Tibial artery (tissue), 4 donors: ENCODE data around the gene AP3S2.
A peak's percentile ranks its signal among the peaks of the same experiment; 100 is the strongest.

ENCODE experiments used
- DNase-seq, 2 donors: peaks; one replicate each; pipeline ENCODE4 v3.0.0-alpha.2; 2019
- H3K27ac ChIP-seq, 2 donors: fragments of 200-600 bp; sonication (generic) in 1 of 2; 1 replicate in 1 of 2; 2 replicates in 1 of 2; pipeline ENCODE4 v1.5.1; 2018 to 2019; ENCODE audit warnings: mild to moderate bottlenecking in 1 of 2
- H3K27me3 ChIP-seq, 2 donors: fragments of 200-600 bp; sonication (generic) in 1 of 2; one replicate each; pipeline versions ENCODE4 v1.5.1 to v1.6.0; 2016 to 2019
- H3K36me3 ChIP-seq, 3 donors: fragments of 200-600 bp; sonication (generic) in 2 of 3; one replicate each; pipeline ENCODE4 v1.5.1; 2016 to 2019; ENCODE audit warnings: mild to moderate bottlenecking in 2 of 3
- H3K4me1 ChIP-seq, 4 donors: fragments of 200-600 bp; sonication (generic) in 2 of 4; 1 replicate in 3 of 4; 2 replicates in 1 of 4; pipeline ENCODE4 v1.5.1; 2016 to 2019
- H3K4me3 ChIP-seq, 2 donors: fragments of 200-600 bp; sonication (generic) in 1 of 2; 1 replicate in 1 of 2; 2 replicates in 1 of 2; pipeline ENCODE4 v1.5.1; 2018 to 2019; ENCODE audit warnings: mild to moderate bottlenecking in 2 of 2
- H3K9me3 ChIP-seq, 3 donors: fragments of 200-600 bp; sonication (generic) in 1 of 3; one replicate each; pipeline ENCODE4 v1.5.1; 2016 to 2019
- CTCF ChIP-seq, 2 experiments: fragments of 200-600 bp in 1 of 2; fragments of 450-650 bp in 1 of 2; IDR thresholded peaks; one replicate each; pipeline ENCODE4 v1.5.1; 2017 to 2019; ENCODE audit warnings: antibody characterized with exemption in 2 of 2, mild to moderate bottlenecking in 1 of 2, moderate library complexity in 1 of 2
- intact Hi-C: fragments of 100-400 bp; cut with DNase I; formaldehyde crosslinking; loops from one replicate; pipeline ENCODE4 v1.15.0; 2023; ENCODE audit warnings: low total_unique reads

Gene AP3S2

GRCh38 chr15:89822611-89822950, 71.2 kb downstream of the AP3S2 start:
- no peaks in the 10 kb centered on the region for H3K9me3 ChIP-seq
- intact Hi-C loops: no loop called here
- no peak overlapping the region for H3K4me3 ChIP-seq
- no peak overlapping the region for H3K27ac ChIP-seq
- H3K27me3 ChIP-seq: peaks cover 0 to 7% of the 10 kb centered on the region in 2 donors
- no peak for TF ChIP-seq CTCF (IDR thresholded peaks at IDR 0.05)
- DNase-seq: no peak
- H3K4me1 ChIP-seq: peaks cover 0 to 11% (median under 1%) of the 10 kb centered on the region in 4 donors
- H3K36me3 ChIP-seq: no peaks in the 10 kb centered on the region

GRCh38 chr15:89822026-89822425, 71.8 kb downstream of the AP3S2 start:
- Histone ChIP-seq H3K9me3 (no peaks in the 10 kb centered on the region), H3K27ac (no peak overlapping the region)

GRCh38 chr15:89820666-89821611, 72.9 kb downstream of the AP3S2 start:
- Histone ChIP-seq H3K27me3 (peaks cover 0 to 23% of the 10 kb centered on the region in 2 donors), H3K4me1 (peaks cover 0 to 7% (median 0%) of the 10 kb centered on the region in 4 donors), H3K4me3 (no peak overlapping the region), H3K27ac (no peak overlapping the region), H3K36me3 (no peaks in the 10 kb centered on the region), H3K9me3 (peaks cover 0 to under 1% (median 0%) of the 10 kb centered on the region in 3 donors)
- intact Hi-C loops: no loop called here
- TF ChIP-seq CTCF (IDR thresholded peaks at IDR 0.05): no peak
- peak in 1 of 2 donors; percentile 67 for DNase-seq

More at GRCh38 chr15:89822026-89822425, 71.8 kb downstream of the AP3S2 start:
- Histone ChIP-seq H3K4me1 (peaks cover 0 to 7% (median 0%) of the 10 kb centered on the region in 4 donors), H3K27me3 (peaks cover 0 to 12% of the 10 kb centered on the region in 2 donors), H3K4me3 (no peak overlapping the region), H3K36me3 (no peaks in the 10 kb centered on the region)
- no peak for DNase-seq
- TF ChIP-seq CTCF (IDR thresholded peaks at IDR 0.05): no peak
- intact Hi-C loops: no loop called here

- no peak for DNase-seq
- H3K27me3 ChIP-seq: peaks cover 0 to 50% of the 10 kb centered on the region in 2 donors
- no peak for TF ChIP-seq CTCF (IDR thresholded peaks at IDR 0.05)
- intact Hi-C loops: no loop called here
- no peak overlapping the region for H3K27ac ChIP-seq
- H3K9me3 ChIP-seq: peaks cover 0 to 10% (median 0%) of the 10 kb centered on the region in 3 donors
- H3K36me3 ChIP-seq: no peaks in the 10 kb centered on the region
- H3K4me3 ChIP-seq: no peak overlapping the region
- H3K4me1 ChIP-seq: peaks cover 0 to 18% (median 11%) of the 10 kb centered on the region in 4 donors
These were observed 75.5 kb downstream of the AP3S2 start for GRCh38 chr15:89818287-89818686.

GRCh38 chr15:89817701-89818280, 76.0 kb downstream of the AP3S2 start:
- H3K9me3 ChIP-seq: peaks cover 0 to 10% (median 0%) of the 10 kb centered on the region in 3 donors
- peaks cover 0 to 53% of the 10 kb centered on the region in 2 donors for H3K27me3 ChIP-seq
- no peak overlapping the region for H3K27ac ChIP-seq
- no peak for DNase-seq
- no peaks in the 10 kb centered on the region for H3K36me3 ChIP-seq
- TF ChIP-seq CTCF (IDR thresholded peaks at IDR 0.05): no peak
- H3K4me3 ChIP-seq: no peak overlapping the region
- peaks cover 0 to 18% (median 11%) of the 10 kb centered on the region in 4 donors for H3K4me1 ChIP-seq
- intact Hi-C loops: no loop called here
